Ovary (tissue), 3 donors: ENCODE data around the gene UPB1.

Experiments used
- CTCF ChIP-seq, 3 donors: fragments of 450-650 bp in 2 of 3; fragments of 200-600 bp in 1 of 3; IDR thresholded peaks; one replicate each; pipeline versions ENCODE4 v1.5.1 to v1.8.0; 2016 to 2022; ENCODE audit warnings: antibody characterized with exemption in 3 of 3, mild to moderate bottlenecking in 1 of 3
- EP300 ChIP-seq: sonication (generic); formaldehyde crosslinking; IDR thresholded peaks from one replicate; pipeline ENCODE4 v1.6.1; 2017; ENCODE audit warnings: antibody characterized with exemption
- POLR2A ChIP-seq: fragments of 450-650 bp; IDR thresholded peaks from one replicate; pipeline ENCODE4 v1.6.1; 2017; ENCODE audit warnings: antibody characterized with exemption, mild to moderate bottlenecking, moderate library complexity
- donor health status: DM: no; HTN: no; CAD: no.

- no peak for TF ChIP-seq CTCF (IDR thresholded peaks at IDR 0.05)
- TF ChIP-seq POLR2A: no peak
- no peak for TF ChIP-seq EP300
Measured at GRCh38 chr22:24489011-24489410, 6.1 kb upstream of the UPB1 start.
